ENCODE results near the gene C6orf15. TPM values are rescaled to one million over a fixed set of nuclear protein-coding genes. Genes with fewer than 3 reads are reported as not detected.

The C6orf15 gene
- total RNA-seq, 1 donor from 2014 or later: not detected

GRCh38 chr6:31086788-31087440, 25.5 kb downstream of the C6orf15 start:
- TF ChIP-seq CTCF (conservative IDR thresholded peaks at IDR 0.05): no peak
- Mint-ChIP-seq H3K4me1 (ENCODE audit: unreplicated experiment) (peaks cover 18% of the 10 kb centered on the region), H3K27ac (no peak overlapping the region), H3K36me3 (no peaks in the 10 kb centered on the region), H3K9me3 (no peaks in the 10 kb centered on the region), H3K4me3 (no peak overlapping the region), H3K27me3 (no peaks in the 10 kb centered on the region)
- no peak for DNase-seq (ENCODE audit: extremely low spot score, unreplicated experiment)

GRCh38 chr6:31083742-31084354, 28.5 kb downstream of the C6orf15 start:
- Mint-ChIP-seq H3K36me3 (no peaks in the 10 kb centered on the region), H3K27ac (no peak overlapping the region), H3K9me3 (no peaks in the 10 kb centered on the region), H3K4me3 (no peak overlapping the region), H3K4me1 (ENCODE audit: unreplicated experiment) (peaks cover 24% of the 10 kb centered on the region), H3K27me3 (peaks cover 4% of the 10 kb centered on the region)
- peak; percentile 62 for TF ChIP-seq CTCF (conservative IDR thresholded peaks at IDR 0.05)
- no peak for DNase-seq (ENCODE audit: extremely low spot score, unreplicated experiment)

- H3K36me3 Mint-ChIP-seq: no peaks in the 10 kb centered on the region
- no peak overlapping the region for H3K4me3 Mint-ChIP-seq
- TF ChIP-seq CTCF (conservative IDR thresholded peaks at IDR 0.05): no peak
These were observed 30.5 kb downstream of the C6orf15 start for GRCh38 chr6:31081872-31082271.

GRCh38 chr6:31079656-31080261, 32.6 kb downstream of the C6orf15 start:
- peak; percentile 84 for TF ChIP-seq CTCF (conservative IDR thresholded peaks at IDR 0.05)
- H3K27me3 Mint-ChIP-seq: peaks cover 4% of the 10 kb centered on the region
- H3K9me3 Mint-ChIP-seq: no peaks in the 10 kb centered on the region
- H3K27ac Mint-ChIP-seq: no peak overlapping the region
- H3K36me3 Mint-ChIP-seq: no peaks in the 10 kb centered on the region
- H3K4me1 Mint-ChIP-seq (ENCODE audit: unreplicated experiment): peaks cover 13% of the 10 kb centered on the region
- H3K4me3 Mint-ChIP-seq: no peak overlapping the region
- no peak for DNase-seq (ENCODE audit: extremely low spot score, unreplicated experiment)

More at GRCh38 chr6:31081872-31082271, 30.5 kb downstream of the C6orf15 start:
- H3K9me3 Mint-ChIP-seq: no peaks in the 10 kb centered on the region
- DNase-seq (ENCODE audit: extremely low spot score, unreplicated experiment): no peak
- H3K4me1 Mint-ChIP-seq (ENCODE audit: unreplicated experiment): peaks cover 14% of the 10 kb centered on the region
- no peak overlapping the region for H3K27ac Mint-ChIP-seq
- peaks cover 4% of the 10 kb centered on the region for H3K27me3 Mint-ChIP-seq

GRCh38 chr6:31076611-31077010, 35.8 kb downstream of the C6orf15 start:
- Mint-ChIP-seq H3K36me3 (no peaks in the 10 kb centered on the region), H3K4me1 (ENCODE audit: unreplicated experiment) (peaks cover 17% of the 10 kb centered on the region), H3K27me3 (peaks cover 4% of the 10 kb centered on the region), H3K27ac (no peak overlapping the region), H3K4me3 (no peak overlapping the region), H3K9me3 (no peaks in the 10 kb centered on the region)
- DNase-seq (ENCODE audit: extremely low spot score, unreplicated experiment): no peak
- TF ChIP-seq CTCF (conservative IDR thresholded peaks at IDR 0.05): no peak
